Middle frontal gyrus (tissue), 1 donor: ENCODE data around the gene ODAD4.

ENCODE experiments used
- DNase-seq: peaks from one replicate; pipeline ENCODE4 v3.0.0-alpha.2; 2015; ENCODE audit warnings: low spot score; ENCODE audit errors: extremely low spot score

The ODAD4 gene

GRCh38 chr17:41930009-41930832, at the start of gene ODAD4:
Gene ODAD4 (plus strand): TSS chr17:41930617. CDS start chr17:41930724, 107 bp downstream.
- peak; percentile 96 for DNase-seq

GRCh38 chr17:41882756-41883155, 47.7 kb upstream of the ODAD4 start:
- DNase-seq, result no peak

GRCh38 chr17:41885733-41886132, 44.7 kb upstream of the ODAD4 start:
- no peak for DNase-seq

- no peak for DNase-seq
These were observed 42.0 kb upstream of the ODAD4 start for GRCh38 chr17:41888332-41888965.

- DNase-seq, result no peak
These were observed 39.0 kb upstream of the ODAD4 start for GRCh38 chr17:41891135-41892020.

- DNase-seq, result no peak
These were observed 38.4 kb upstream of the ODAD4 start for GRCh38 chr17:41892021-41892376.

- no peak for DNase-seq
These were observed 37.0 kb upstream of the ODAD4 start for GRCh38 chr17:41893384-41893783.

GRCh38 chr17:41894791-41895331, 35.6 kb upstream of the ODAD4 start:
- DNase-seq, result no peak

- DNase-seq, result no peak
These were observed 34.8 kb upstream of the ODAD4 start for GRCh38 chr17:41895617-41896016.

GRCh38 chr17:41896726-41897125, 33.7 kb upstream of the ODAD4 start:
- no peak for DNase-seq

GRCh38 chr17:41901646-41902045, 28.8 kb upstream of the ODAD4 start:
- no peak for DNase-seq

- DNase-seq, result no peak
These were observed 26.1 kb upstream of the ODAD4 start for GRCh38 chr17:41904242-41904841.

GRCh38 chr17:41905172-41905571, 25.2 kb upstream of the ODAD4 start:
- DNase-seq, result no peak

- DNase-seq, result no peak
These were observed 23.8 kb upstream of the ODAD4 start for GRCh38 chr17:41906465-41907184.

- DNase-seq, result no peak
These were observed 23.2 kb upstream of the ODAD4 start for GRCh38 chr17:41907185-41907556.

- DNase-seq, result no peak
These were observed 22.5 kb upstream of the ODAD4 start for GRCh38 chr17:41907633-41908539.

- DNase-seq, result no peak
These were observed 21.3 kb upstream of the ODAD4 start for GRCh38 chr17:41909088-41909487.

GRCh38 chr17:41910701-41911391, 19.6 kb upstream of the ODAD4 start:
- no peak for DNase-seq

- DNase-seq, result no peak
These were observed 17.5 kb upstream of the ODAD4 start for GRCh38 chr17:41912925-41913324.
